ENCODE results near the gene SLC22A23. TPM values are rescaled to one million over a fixed set of nuclear protein-coding genes. Genes with fewer than 3 reads are reported as not detected.
"Not testable (repeated sequence)": the region's sequence is repeated elsewhere in the genome, so short reads cannot be mapped to it uniquely, and the experiment has no call there.

The SLC22A23 gene
- total RNA-seq, 1 donor from 2014 or later: 0.95 TPM

DNA sequence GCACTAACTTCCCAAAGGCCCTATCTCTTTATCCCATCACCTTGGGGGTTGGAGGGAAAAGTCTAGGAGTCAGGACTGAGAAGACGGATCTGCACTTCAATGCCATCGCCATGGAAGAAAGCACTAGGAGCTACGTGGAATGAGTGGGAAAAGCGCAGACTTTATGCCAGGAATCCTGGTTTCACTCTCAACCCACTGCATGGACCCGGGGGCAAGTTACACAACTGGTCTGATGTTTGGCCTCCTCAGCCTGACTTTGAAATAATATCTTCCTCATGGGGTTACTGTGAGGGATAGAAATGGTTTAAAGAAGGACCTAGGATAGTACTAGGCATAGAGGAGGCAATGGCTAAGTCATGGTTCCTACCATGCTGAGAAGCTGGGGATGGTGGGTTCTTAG is 211.6 kb downstream of the SLC22A23 start:
- Mint-ChIP-seq H3K27me3 (peaks cover 47% of the 10 kb centered on the region), H3K9me3 (no peaks in the 10 kb centered on the region), H3K4me3 (no peak overlapping the region), H3K36me3 (ENCODE audit: low read depth) (no peaks in the 10 kb centered on the region), H3K4me1 (no peaks in the 10 kb centered on the region), H3K27ac (no peak overlapping the region)
- intact Hi-C loops (cut with micrococcal nuclease): no loop called here
- ChIA-PET POLR2A (interaction anchor here (0.7 kb wide), 1 partner anchor 102 kb away, joined by 3 read pairs; no protein-coding TSS in a partner anchor), CTCF (no interaction called here)
- no peak for DNase-seq
- ATAC-seq (ENCODE audit: low read depth): no peak
- TF ChIP-seq, protein P1, sequence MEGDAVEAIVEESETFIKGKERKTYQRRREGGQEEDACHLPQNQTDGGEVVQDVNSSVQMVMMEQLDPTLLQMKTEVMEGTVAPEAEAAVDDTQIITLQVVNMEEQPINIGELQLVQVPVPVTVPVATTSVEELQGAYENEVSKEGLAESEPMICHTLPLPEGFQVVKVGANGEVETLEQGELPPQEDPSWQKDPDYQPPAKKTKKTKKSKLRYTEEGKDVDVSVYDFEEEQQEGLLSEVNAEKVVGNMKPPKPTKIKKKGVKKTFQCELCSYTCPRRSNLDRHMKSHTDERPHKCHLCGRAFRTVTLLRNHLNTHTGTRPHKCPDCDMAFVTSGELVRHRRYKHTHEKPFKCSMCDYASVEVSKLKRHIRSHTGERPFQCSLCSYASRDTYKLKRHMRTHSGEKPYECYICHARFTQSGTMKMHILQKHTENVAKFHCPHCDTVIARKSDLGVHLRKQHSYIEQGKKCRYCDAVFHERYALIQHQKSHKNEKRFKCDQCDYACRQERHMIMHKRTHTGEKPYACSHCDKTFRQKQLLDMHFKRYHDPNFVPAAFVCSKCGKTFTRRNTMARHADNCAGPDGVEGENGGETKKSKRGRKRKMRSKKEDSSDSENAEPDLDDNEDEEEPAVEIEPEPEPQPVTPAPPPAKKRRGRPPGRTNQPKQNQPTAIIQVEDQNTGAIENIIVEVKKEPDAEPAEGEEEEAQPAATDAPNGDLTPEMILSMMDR (IDR thresholded peaks at IDR 0.05): no peak

DNA sequence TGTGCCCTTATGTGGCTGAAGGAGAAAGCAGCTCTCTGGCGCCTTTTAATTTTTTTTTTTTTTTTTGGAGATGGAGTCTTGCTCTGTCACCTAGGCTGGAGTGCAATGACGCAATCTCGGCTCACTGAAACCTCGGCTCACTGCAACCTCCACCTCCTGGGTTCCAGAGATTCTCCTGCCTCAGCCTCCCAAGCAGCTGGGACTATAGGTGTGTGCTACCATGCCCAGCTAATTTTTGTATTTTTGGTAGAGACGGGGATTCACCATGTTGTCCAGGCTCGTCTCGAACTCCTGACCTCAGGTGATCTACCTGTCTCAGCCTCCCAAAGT is 212.1 kb downstream of the SLC22A23 start:
- H3K27ac Mint-ChIP-seq; H3K9me3 Mint-ChIP-seq; H3K36me3 Mint-ChIP-seq (ENCODE audit: low read depth); CTCF ChIA-PET; H3K4me1 Mint-ChIP-seq; intact Hi-C loops (cut with micrococcal nuclease); DNase-seq; H3K4me3 Mint-ChIP-seq; ATAC-seq (ENCODE audit: low read depth): not testable (repeated sequence)
- POLR2A ChIA-PET: interaction anchor here (0.7 kb wide), 1 partner anchor 101 kb away, joined by 3 read pairs; no protein-coding TSS in a partner anchor
- peaks cover 48% of the 10 kb centered on the region for H3K27me3 Mint-ChIP-seq

DNA sequence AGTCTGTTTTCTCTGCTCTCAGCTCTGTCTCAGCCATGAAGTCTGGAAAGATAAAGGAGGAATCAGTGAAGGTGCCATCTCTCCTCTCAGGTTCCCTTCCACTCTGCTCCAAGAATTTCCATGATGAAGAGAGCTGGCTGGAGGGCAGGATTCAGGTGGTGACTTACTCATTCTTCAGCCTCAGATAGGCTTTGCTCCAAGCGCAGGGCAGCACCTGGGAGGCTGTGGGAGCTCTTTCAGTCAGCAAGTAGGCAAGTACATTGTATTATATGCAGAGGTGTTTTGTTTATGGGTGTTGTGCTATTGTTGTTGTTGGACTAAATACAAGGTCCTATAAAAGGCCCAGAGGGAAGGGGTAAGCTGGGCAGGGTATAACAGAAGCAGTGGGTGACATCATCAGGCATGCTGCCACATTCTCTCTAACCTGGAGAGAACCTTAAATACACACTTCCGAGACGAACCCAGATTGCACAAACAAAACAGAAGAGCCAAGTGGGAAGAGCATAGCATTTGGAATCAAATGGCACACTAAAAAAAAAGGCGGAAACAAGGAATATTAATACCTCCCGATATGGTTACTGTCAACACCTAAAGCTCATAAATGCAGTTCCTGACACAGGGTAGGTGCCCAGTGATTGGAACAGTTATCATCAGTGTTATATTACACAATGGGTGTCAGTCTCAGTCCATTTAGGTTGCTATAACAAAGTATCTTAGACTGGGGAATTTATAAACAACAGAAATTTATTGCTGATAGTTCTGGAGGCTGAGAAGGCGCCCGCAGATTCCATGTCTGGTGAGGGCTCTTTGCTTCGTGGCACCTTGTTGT is 212.6 kb downstream of the SLC22A23 start:
- H3K4me1 Mint-ChIP-seq: no peaks in the 10 kb centered on the region
- CTCF ChIA-PET: interaction anchor here (0.6 kb wide), 1 partner anchor 120 kb away, joined by 3 read pairs; no protein-coding TSS in a partner anchor
- H3K27ac Mint-ChIP-seq: no peak overlapping the region
- TF ChIP-seq, protein P1 (IDR thresholded peaks at IDR 0.05): no peak
- H3K27me3 Mint-ChIP-seq: peaks cover 46% of the 10 kb centered on the region
- H3K36me3 Mint-ChIP-seq (ENCODE audit: low read depth): no peaks in the 10 kb centered on the region
- DNase-seq (no peak), ATAC-seq (ENCODE audit: low read depth) (no peak)
- H3K4me3 Mint-ChIP-seq: no peak overlapping the region
- H3K9me3 Mint-ChIP-seq: no peaks in the 10 kb centered on the region
- intact Hi-C loops (cut with micrococcal nuclease): no loop called here
- POLR2A ChIA-PET: no interaction called here

DNA sequence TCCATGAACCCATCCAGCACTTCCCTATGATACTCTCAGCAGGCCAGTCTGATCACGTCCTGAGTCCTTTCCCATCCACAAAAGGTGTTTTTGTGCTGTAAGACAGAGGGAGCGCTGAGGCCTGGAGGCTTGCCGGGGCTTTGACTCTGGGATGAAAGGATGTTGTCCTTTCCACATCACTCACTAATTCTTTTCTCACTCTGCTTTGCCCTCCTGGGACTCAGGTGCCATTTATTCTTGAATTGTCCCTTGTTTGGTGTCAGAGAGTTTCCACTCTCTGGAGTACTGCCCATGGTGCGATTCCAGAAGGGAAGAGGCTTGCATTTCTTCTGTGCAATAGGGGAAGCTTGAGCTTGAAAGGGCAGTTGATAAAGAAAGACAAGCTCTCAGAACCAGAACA is 214.1 kb downstream of the SLC22A23 start:
- ATAC-seq (ENCODE audit: low read depth): no peak
- no peaks in the 10 kb centered on the region for H3K36me3 Mint-ChIP-seq (ENCODE audit: low read depth)
- POLR2A ChIA-PET: no interaction called here
- intact Hi-C loops (cut with micrococcal nuclease): no loop called here
- peaks cover 40% of the 10 kb centered on the region for H3K27me3 Mint-ChIP-seq
- H3K4me1 Mint-ChIP-seq: peaks cover under 1% of the 10 kb centered on the region
- no peak overlapping the region for H3K27ac Mint-ChIP-seq
- no peak for DNase-seq
- TF ChIP-seq, protein P1 (IDR thresholded peaks at IDR 0.05): no peak
- H3K4me3 Mint-ChIP-seq: no peak overlapping the region
- H3K9me3 Mint-ChIP-seq: no peaks in the 10 kb centered on the region
- CTCF ChIA-PET: no interaction called here

DNA sequence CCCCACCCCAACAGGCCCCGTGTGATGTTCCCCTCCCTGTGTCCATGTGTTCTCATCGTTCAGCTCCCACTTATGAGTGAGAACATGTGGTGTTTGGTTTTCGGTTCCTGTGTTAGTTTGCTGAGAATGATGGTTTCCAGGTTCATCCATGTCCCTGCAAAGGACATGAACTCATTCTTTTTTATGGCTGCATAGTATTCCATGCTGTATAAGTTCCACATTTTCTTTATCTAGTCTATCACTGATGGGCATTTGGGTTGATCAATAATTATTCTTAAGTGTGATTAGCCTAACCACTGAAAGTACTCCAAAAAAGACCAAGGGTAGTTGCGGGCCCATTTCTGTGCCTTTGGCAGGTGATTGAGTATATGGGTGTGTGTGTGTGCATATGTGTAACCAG is 215.1 kb downstream of the SLC22A23 start:
- ATAC-seq (ENCODE audit: low read depth); H3K4me3 Mint-ChIP-seq; CTCF ChIA-PET; H3K9me3 Mint-ChIP-seq; intact Hi-C loops (cut with micrococcal nuclease); H3K36me3 Mint-ChIP-seq (ENCODE audit: low read depth); DNase-seq; H3K4me1 Mint-ChIP-seq; H3K27ac Mint-ChIP-seq; POLR2A ChIA-PET: not testable (repeated sequence)
- peaks cover 40% of the 10 kb centered on the region for H3K27me3 Mint-ChIP-seq

DNA sequence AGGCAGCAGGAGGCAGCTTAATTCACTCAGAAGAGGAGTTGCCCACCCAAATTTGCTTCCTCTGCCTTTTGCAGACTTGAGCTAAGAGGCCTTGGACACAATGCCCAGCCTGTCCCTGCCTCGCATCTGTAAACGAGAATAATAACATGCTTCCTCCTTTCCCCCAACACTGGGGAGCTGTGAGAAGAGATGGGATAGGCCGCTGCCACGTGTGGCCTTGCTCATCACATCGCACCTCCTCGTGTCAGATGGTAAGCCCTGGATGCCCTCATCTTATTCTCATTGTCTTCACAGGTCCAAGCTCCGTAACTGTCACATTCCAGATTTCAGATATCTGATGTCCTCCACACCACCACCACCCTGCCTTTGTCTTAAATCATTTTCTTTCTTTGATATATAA is 216.3 kb downstream of the SLC22A23 start:
- H3K9me3 Mint-ChIP-seq: no peaks in the 10 kb centered on the region
- peaks cover 4% of the 10 kb centered on the region for H3K4me1 Mint-ChIP-seq
- intact Hi-C loops (cut with micrococcal nuclease): no loop called here
- ChIA-PET POLR2A (interaction anchor here (1.2 kb wide), 1 partner anchor 9 kb away, joined by 3 read pairs; no protein-coding TSS in a partner anchor), CTCF (interaction anchor here (0.7 to 3.7 kb wide), 2 partner anchors 10 to 494 kb away, joined by 3 to 12 read pairs; no protein-coding TSS in a partner anchor)
- ATAC-seq (ENCODE audit: low read depth): no peak
- no peak overlapping the region for H3K27ac Mint-ChIP-seq
- DNase-seq: no peak
- TF ChIP-seq, protein P1 (IDR thresholded peaks at IDR 0.05): no peak
- no peaks in the 10 kb centered on the region for H3K36me3 Mint-ChIP-seq (ENCODE audit: low read depth)
- H3K27me3 Mint-ChIP-seq: peaks cover 40% of the 10 kb centered on the region
- H3K4me3 Mint-ChIP-seq: no peak overlapping the region

Data from activated B cell treated with CpG ODN at 0.5 μM for 24 hours (primary cell).